Prostate gland (tissue), 2 donors: Measurements from ENCODE around the gene VIPAS39. TPM values are rescaled to one million over a fixed set of nuclear protein-coding genes. Genes with fewer than 3 reads are reported as not detected.
"Not testable (repeated sequence)": the region's sequence is repeated elsewhere in the genome, so short reads cannot be mapped to it uniquely, and the experiment has no call there.

Source experiments
- DNase-seq: peaks from one replicate; pipeline ENCODE4 v3.0.0-alpha.2; 2019; ENCODE audit warnings: low spot score
- H3K27ac ChIP-seq, 2 donors: fragments of 200-600 bp; sonication (generic); 2 replicates each; pipeline ENCODE4 v1.5.1; 2017 to 2019
- H3K27me3 ChIP-seq: fragments of 200-600 bp; sonication (generic); replicated peaks from 2 replicates; pipeline ENCODE4 v1.5.1; 2019; ENCODE audit not compliant: insufficient read depth
- H3K36me3 ChIP-seq, 2 donors: fragments of 200-600 bp; sonication (generic); 1 replicate in 1 of 2; 2 replicates in 1 of 2; pipeline versions ENCODE4 v1.5.1 to v1.8.1; 2017 to 2019
- H3K4me1 ChIP-seq: fragments of 200-600 bp; sonication (generic); replicated peaks from 2 replicates; pipeline ENCODE4 v1.5.1; 2019
- H3K4me3 ChIP-seq, 2 donors: fragments of 200-600 bp; sonication (generic); 2 replicates each; pipeline ENCODE4 v1.5.1; 2017 to 2019
- H3K9me3 ChIP-seq: fragments of 200-600 bp; sonication (generic); 2 replicates; pipeline ENCODE4 v1.5.1; 2017
- CTCF ChIP-seq, 4 experiments: fragments of 200-600 bp in 2 of 4; fragments of 450-650 bp in 2 of 4; sonication (generic) in 2 of 4; IDR thresholded peaks; 1 replicate in 3 of 4; 2 replicates in 1 of 4; pipeline ENCODE4 v1.5.1; 2016 to 2019; ENCODE audit warnings: antibody characterized with exemption in 4 of 4, mild to moderate bottlenecking in 2 of 4, moderate library complexity in 2 of 4
- POLR2A ChIP-seq: fragments of 450-650 bp; IDR thresholded peaks from one replicate; pipeline ENCODE4 v1.6.1; 2016; ENCODE audit warnings: antibody characterized with exemption, mild to moderate bottlenecking
- POLR2AphosphoS5 ChIP-seq: sonication (generic); formaldehyde crosslinking; IDR thresholded peaks from one replicate; pipeline ENCODE4 v1.6.1; 2017; ENCODE audit warnings: antibody characterized with exemption
- WGBS: methylation state at CpG from one replicate; pipeline ENCODE4 v1.1.5; 2018; 5-methylcytosine and 5-hydroxymethylcytosine counted together
- intact Hi-C: fragments of 100-400 bp; cut with DNase I; formaldehyde crosslinking; loops from one replicate; pipeline ENCODE4 v1.14.2; 2022
- total RNA-seq, 2 donors: library from RNA; depleted of rRNA; stranded (reverse); fragments of >200 nt; gene quantifications; one replicate each; pipeline ENCODE4 v1.1.0, GENCODE V29; 2016

The VIPAS39 gene
- total RNA-seq, 2 donors from 2014 or later, result 19.6 to 45.4 TPM

- peaks cover 19 to 23% of the 10 kb centered on the region in 2 donors for H3K36me3 ChIP-seq
These were observed 31.0 kb downstream of the VIPAS39 start for GRCh38 chr14:77426396-77426795.

GRCh38 chr14:77424862-77425261, 32.5 kb downstream of the VIPAS39 start:
- TF ChIP-seq CTCF (IDR thresholded peaks at IDR 0.05) (no peak), POLR2A (no peak), POLR2AphosphoS5 (no peak)
- Histone ChIP-seq H3K27ac (no peak overlapping the region), H3K36me3 (peaks cover 19 to 23% of the 10 kb centered on the region in 2 donors), H3K4me3 (no peak overlapping the region), H3K9me3 (no peaks in the 10 kb centered on the region), H3K27me3 (no peaks in the 10 kb centered on the region), H3K4me1 (no peaks in the 10 kb centered on the region)
- WGBS, result 94% methylated on average over 3 of the region's 3 CpGs
- intact Hi-C loops, result no loop called here
- DNase-seq, result no peak

More at GRCh38 chr14:77426396-77426795, 31.0 kb downstream of the VIPAS39 start:
- no peaks in the 10 kb centered on the region for H3K9me3 ChIP-seq
- WGBS, result 96% methylated on average over 3 of the region's 3 CpGs
- DNase-seq, result no peak
- H3K27me3 ChIP-seq, result no peaks in the 10 kb centered on the region
- no peak overlapping the region for H3K4me3 ChIP-seq
- H3K4me1 ChIP-seq, result no peaks in the 10 kb centered on the region
- TF ChIP-seq POLR2AphosphoS5 (no peak), POLR2A (no peak), CTCF (IDR thresholded peaks at IDR 0.05) (no peak)
- no peak overlapping the region for H3K27ac ChIP-seq
- intact Hi-C loops, result no loop called here

- H3K27ac ChIP-seq, result no peak within 1 kb of the TSS
- intact Hi-C loops, result no loop called here
- H3K4me1 ChIP-seq, result no peaks in the 10 kb centered on the region
- no peak within 1 kb of the TSS for H3K4me3 ChIP-seq
- no peaks in the 10 kb centered on the region for H3K9me3 ChIP-seq
- H3K27me3 ChIP-seq, result no peaks in the 10 kb centered on the region
- no peak for DNase-seq
- TF ChIP-seq POLR2A (no peak), POLR2AphosphoS5 (no peak), CTCF (IDR thresholded peaks at IDR 0.05) (no peak)
- peaks cover 10% of the 10 kb centered on the region in 2 donors for H3K36me3 ChIP-seq
- WGBS, result 100% methylated on average over 1 of the region's 1 CpG
These were observed 34.0 kb downstream of the VIPAS39 start, which contains the start of gene NOXRED1 for GRCh38 chr14:77423423-77423822. TSS of gene NOXRED1 (minus strand) at chr14:77423523. CDS start at chr14:77422889, 634 bp downstream.

- Histone ChIP-seq H3K4me1 (no peaks in the 10 kb centered on the region), H3K27me3 (no peaks in the 10 kb centered on the region), H3K4me3 (no peak overlapping the region), H3K9me3 (no peaks in the 10 kb centered on the region), H3K36me3 (peaks cover 0 to 5% of the 10 kb centered on the region in 2 donors), H3K27ac (no peak overlapping the region)
- intact Hi-C loops, result no loop called here
- TF ChIP-seq POLR2A, result no peak
- no peak for TF ChIP-seq POLR2AphosphoS5
- no peak for TF ChIP-seq CTCF (IDR thresholded peaks at IDR 0.05)
- WGBS, result 41% methylated on average over 2 of the region's 2 CpGs
- no peak for DNase-seq
These were observed 36.2 kb downstream of the VIPAS39 start for GRCh38 chr14:77421201-77421600.

- H3K9me3 ChIP-seq, result no peaks in the 10 kb centered on the region
- intact Hi-C loops, result no loop called here
- H3K27ac ChIP-seq, result no peak overlapping the region
- no peaks in the 10 kb centered on the region for H3K27me3 ChIP-seq
- WGBS, result 89% methylated on average over 8 of the region's 8 CpGs
- DNase-seq, result no peak
- H3K4me1 ChIP-seq, result no peaks in the 10 kb centered on the region
- H3K4me3 ChIP-seq, result no peak overlapping the region
- no peaks in the 10 kb centered on the region for H3K36me3 ChIP-seq
- TF ChIP-seq POLR2A (no peak), CTCF (IDR thresholded peaks at IDR 0.05) (no peak), POLR2AphosphoS5 (no peak)
These were observed 40.6 kb downstream of the VIPAS39 start for GRCh38 chr14:77416836-77417235.

GRCh38 chr14:77416098-77416497, 41.3 kb downstream of the VIPAS39 start:
- H3K27ac ChIP-seq, H3K4me3 ChIP-seq, intact Hi-C loops, H3K4me1 ChIP-seq, H3K27me3 ChIP-seq, H3K36me3 ChIP-seq, DNase-seq, H3K9me3 ChIP-seq: not testable (repeated sequence)
- WGBS, result 100% methylated on average over 2 of the region's 3 CpGs

GRCh38 chr14:77415403-77416030, 41.9 kb downstream of the VIPAS39 start:
- H3K4me1 ChIP-seq, H3K36me3 ChIP-seq, H3K27me3 ChIP-seq, DNase-seq, H3K27ac ChIP-seq, H3K9me3 ChIP-seq, intact Hi-C loops, H3K4me3 ChIP-seq: not testable (repeated sequence)
- 93% methylated on average over 10 of the region's 10 CpGs for WGBS
